Activated CD4-positive, alpha-beta T cell treated with anti-CD3 and anti-CD28 coated beads, Interleukin-2, amount 50 U/mL, for 48 hours (primary cell): ENCODE data around the gene HBD.
"Not testable (repeated sequence)": the region's sequence is repeated elsewhere in the genome, so short reads cannot be mapped to it uniquely, and the experiment has no call there.

Experiments used
- DNase-seq, 2 experiments: peaks; one replicate each; pipeline ENCODE4 v3.0.0-alpha.2; 2020

Gene HBD

GRCh38 chr11:5234381-5234834 is at the start of gene HBD:
Gene HBD, minus strand, starts transcription at chr11:5234483. Its CDS starts 50 bp downstream, at chr11:5234433.
- no peak for DNase-seq

GRCh38 chr11:5283882-5284281 is 49.6 kb upstream of the HBD start:
- no peak for DNase-seq

- DNase-seq, result no peak
Observed at GRCh38 chr11:5283086-5283485, 48.8 kb upstream of the HBD start.

- no peak for DNase-seq
Observed at GRCh38 chr11:5282628-5283027, 48.3 kb upstream of the HBD start.

GRCh38 chr11:5281596-5281995 is 47.3 kb upstream of the HBD start:
- no peak for DNase-seq

GRCh38 chr11:5280582-5281102 is 46.4 kb upstream of the HBD start:
- DNase-seq, result peak; percentile 2 to 13

- DNase-seq, result no peak
Observed at GRCh38 chr11:5279471-5280090, 45.3 kb upstream of the HBD start.

GRCh38 chr11:5277807-5278382 is 43.6 kb upstream of the HBD start:
- no peak for DNase-seq

GRCh38 chr11:5276697-5277096 is 42.4 kb upstream of the HBD start:
- DNase-seq, result no peak

- no peak for DNase-seq
Observed at GRCh38 chr11:5275369-5276110, 41.3 kb upstream of the HBD start.

GRCh38 chr11:5274395-5274794 is 40.1 kb upstream of the HBD start:
- no peak for DNase-seq

- no peak for DNase-seq
Observed at GRCh38 chr11:5272395-5273017, 38.2 kb upstream of the HBD start.

- no peak for DNase-seq
Observed at GRCh38 chr11:5269715-5270147, 35.4 kb upstream of the HBD start, which contains the start of gene HBE1. Gene HBE1, minus strand, starts transcription at chr11:5269945. Its CDS starts 55 bp downstream, at chr11:5269890.

- no peak for DNase-seq
Observed at GRCh38 chr11:5267033-5267563, 32.8 kb upstream of the HBD start.

GRCh38 chr11:5266609-5267008 is 32.3 kb upstream of the HBD start:
- no peak for DNase-seq

- no peak for DNase-seq
Observed at GRCh38 chr11:5265832-5266231, 31.5 kb upstream of the HBD start.

GRCh38 chr11:5258543-5259262 is 24.4 kb upstream of the HBD start:
- DNase-seq, result no peak

- no peak for DNase-seq
Observed at GRCh38 chr11:5257296-5257695, 23.0 kb upstream of the HBD start.

GRCh38 chr11:5254646-5255413 is 20.5 kb upstream of the HBD start, which contains the start of gene HBG2:
Gene HBG2, minus strand, starts transcription at chr11:5254781. Its CDS starts 53 bp downstream, at chr11:5254728.
- not testable (repeated sequence) for DNase-seq

- not testable (repeated sequence) for DNase-seq
Observed at GRCh38 chr11:5254023-5254422, 19.7 kb upstream of the HBD start.

- not testable (repeated sequence) for DNase-seq
Observed at GRCh38 chr11:5253440-5253839, 19.2 kb upstream of the HBD start.
